ENCODE measurements around the gene UBE2E1.

GRCh38 chr3:23904545-23904944 lies 98.8 kb downstream of the UBE2E1 start:
- TF ChIP-seq RAD21 (IDR thresholded peaks at IDR 0.05; ENCODE audit: low read depth) (no peak), CEBPB (IDR thresholded peaks at IDR 0.05) (no peak), YY1 (IDR thresholded peaks at IDR 0.05; ENCODE audit: low read depth) (no peak), TAF1 (IDR thresholded peaks at IDR 0.05; ENCODE audit: low read depth) (no peak)

Measured in Ishikawa (cell line).